ENCODE measurements around the gene BSN.

Gene BSN

GRCh38 chr3:49591615-49592014 lies 37.3 kb downstream of the BSN start:
- no peaks in the 10 kb centered on the region for H3K79me1 ChIP-seq (replicated peaks; ENCODE audit: low read length, poor library complexity, severe bottlenecking)
- no peaks in the 10 kb centered on the region for H3K27me3 ChIP-seq (ENCODE audit: control insufficient read depth in 1 of 2, insufficient read depth in 1 of 2, low read length in 2 of 2)
- no peak overlapping the region for H4K8ac ChIP-seq (ENCODE audit: low read length)
- H3K9me3 ChIP-seq (ENCODE audit: control insufficient read depth, low read length): no peaks in the 10 kb centered on the region
- H2AK5ac ChIP-seq (ENCODE audit: low read length, severe bottlenecking): no peak overlapping the region
- H4K91ac ChIP-seq (ENCODE audit: low read length): no peak overlapping the region
- no peak for DNase-seq
- H3K9ac ChIP-seq (ENCODE audit: low read length): no peak overlapping the region
- no peak overlapping the region for H3K4ac ChIP-seq (ENCODE audit: low read depth in 1 of 2, low read length in 2 of 2)
- no peaks in the 10 kb centered on the region for H3K4me1 ChIP-seq (ENCODE audit: control insufficient read depth, insufficient read depth, low read depth, low read length)
- WGBS: no CpG with 5 or more reads among the region's 3 CpGs
- no peak overlapping the region for H3K23ac ChIP-seq (ENCODE audit: low read length in 2 of 2)
- no peak overlapping the region for H3K27ac ChIP-seq (ENCODE audit: low read length, poor library complexity, severe bottlenecking)
- H2BK120ac ChIP-seq (ENCODE audit: low read depth, low read length): no peak overlapping the region
- no peak overlapping the region for H3K18ac ChIP-seq (ENCODE audit: low read depth in 1 of 2, low read length in 2 of 2)
- H3K14ac ChIP-seq (ENCODE audit: low read length in 2 of 2): no peak overlapping the region
- H2BK15ac ChIP-seq (ENCODE audit: low read depth, poor library complexity, severe bottlenecking): no peak overlapping the region
- H2BK12ac ChIP-seq (ENCODE audit: low read length in 2 of 2): no peak overlapping the region
- no peak overlapping the region for H3K4me3 ChIP-seq (ENCODE audit: insufficient read depth in 1 of 2, low read depth in 1 of 2, low read length in 2 of 2)
- no peaks in the 10 kb centered on the region for H3K36me3 ChIP-seq (ENCODE audit: control insufficient read depth in 1 of 2, insufficient read depth in 2 of 2, low read depth in 1 of 2, low read length in 2 of 2)
- no peak overlapping the region for H3K4me2 ChIP-seq (ENCODE audit: low read length, poor library complexity, severe bottlenecking)
- no peak overlapping the region for H2AFZ ChIP-seq (ENCODE audit: low read depth, low read length)
- no peak overlapping the region for H2BK5ac ChIP-seq (ENCODE audit: low read depth, low read length, poor library complexity, severe bottlenecking)

DNA sequence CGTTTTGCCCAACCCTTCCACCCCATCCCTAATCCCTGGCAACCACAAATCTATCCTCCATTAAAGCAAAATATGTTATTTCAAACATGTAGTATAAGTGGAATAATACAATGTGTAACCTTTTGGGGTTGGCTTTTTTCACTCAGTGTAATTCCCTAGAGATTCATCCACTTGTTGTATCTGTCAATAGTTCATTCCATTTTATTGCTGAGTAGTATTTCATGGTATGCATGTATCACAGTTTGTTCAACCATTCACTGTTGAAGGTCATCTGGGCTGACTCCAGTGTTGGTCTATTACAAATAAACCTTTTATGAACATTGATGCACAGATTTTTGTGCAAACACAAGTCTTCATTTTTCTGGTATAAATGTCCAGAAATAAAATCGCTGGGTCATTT lies 38.8 kb downstream of the BSN start:
- Histone ChIP-seq H2BK120ac (ENCODE audit: low read depth, low read length) (no peak overlapping the region), H3K14ac (ENCODE audit: low read length in 2 of 2) (no peak overlapping the region), H2BK5ac (ENCODE audit: low read depth, low read length, poor library complexity, severe bottlenecking) (no peak overlapping the region), H3K23ac (ENCODE audit: low read length in 2 of 2) (no peak overlapping the region), H3K4me3 (ENCODE audit: insufficient read depth in 1 of 2, low read depth in 1 of 2, low read length in 2 of 2) (no peak overlapping the region), H3K18ac (ENCODE audit: low read depth in 1 of 2, low read length in 2 of 2) (no peak overlapping the region), H3K4me2 (ENCODE audit: low read length, poor library complexity, severe bottlenecking) (no peak overlapping the region), H4K8ac (ENCODE audit: low read length) (no peak overlapping the region), H3K27ac (ENCODE audit: low read length, poor library complexity, severe bottlenecking) (no peak overlapping the region), H2BK15ac (ENCODE audit: low read depth, poor library complexity, severe bottlenecking) (no peak overlapping the region), H3K4me1 (ENCODE audit: control insufficient read depth, insufficient read depth, low read depth, low read length) (no peaks in the 10 kb centered on the region), H3K9ac (ENCODE audit: low read length) (no peak overlapping the region), H2AK5ac (ENCODE audit: low read length, severe bottlenecking) (no peak overlapping the region), H3K36me3 (ENCODE audit: control insufficient read depth in 1 of 2, insufficient read depth in 2 of 2, low read depth in 1 of 2, low read length in 2 of 2) (no peaks in the 10 kb centered on the region), H2AFZ (ENCODE audit: low read depth, low read length) (no peak overlapping the region), H3K27me3 (ENCODE audit: control insufficient read depth in 1 of 2, insufficient read depth in 1 of 2, low read length in 2 of 2) (no peaks in the 10 kb centered on the region), H3K9me3 (ENCODE audit: control insufficient read depth, low read length) (no peaks in the 10 kb centered on the region), H4K91ac (ENCODE audit: low read length) (no peak overlapping the region), H2BK12ac (ENCODE audit: low read length in 2 of 2) (no peak overlapping the region), H3K79me1 (replicated peaks; ENCODE audit: low read length, poor library complexity, severe bottlenecking) (no peaks in the 10 kb centered on the region), H3K4ac (ENCODE audit: low read depth in 1 of 2, low read length in 2 of 2) (no peak overlapping the region)
- WGBS: 67% methylated on average over 2 of the region's 2 CpGs
- DNase-seq: no peak

GRCh38 chr3:49600781-49601180 lies 46.5 kb downstream of the BSN start:
- Histone ChIP-seq H3K27me3 (ENCODE audit: control insufficient read depth in 1 of 2, insufficient read depth in 1 of 2, low read length in 2 of 2) (no peaks in the 10 kb centered on the region), H3K4me1 (ENCODE audit: control insufficient read depth, insufficient read depth, low read depth, low read length) (peaks cover 2% of the 10 kb centered on the region), H3K4me3 (ENCODE audit: insufficient read depth in 1 of 2, low read depth in 1 of 2, low read length in 2 of 2) (no peak overlapping the region), H2AFZ (ENCODE audit: low read depth, low read length) (no peak overlapping the region), H2BK5ac (ENCODE audit: low read depth, low read length, poor library complexity, severe bottlenecking) (no peak overlapping the region), H2BK120ac (ENCODE audit: low read depth, low read length) (no peak overlapping the region), H4K91ac (ENCODE audit: low read length) (no peak overlapping the region), H3K9me3 (ENCODE audit: control insufficient read depth, low read length) (no peaks in the 10 kb centered on the region), H4K8ac (ENCODE audit: low read length) (no peak overlapping the region), H3K14ac (ENCODE audit: low read length in 2 of 2) (no peak overlapping the region), H3K23ac (ENCODE audit: low read length in 2 of 2) (no peak overlapping the region), H2BK15ac (ENCODE audit: low read depth, poor library complexity, severe bottlenecking) (no peak overlapping the region), H2AK5ac (ENCODE audit: low read length, severe bottlenecking) (no peak overlapping the region), H2BK12ac (ENCODE audit: low read length in 2 of 2) (no peak overlapping the region), H3K4ac (ENCODE audit: low read depth in 1 of 2, low read length in 2 of 2) (no peak overlapping the region), H3K36me3 (ENCODE audit: control insufficient read depth in 1 of 2, insufficient read depth in 2 of 2, low read depth in 1 of 2, low read length in 2 of 2) (no peaks in the 10 kb centered on the region), H3K18ac (ENCODE audit: low read depth in 1 of 2, low read length in 2 of 2) (no peak overlapping the region), H3K9ac (ENCODE audit: low read length) (no peak overlapping the region), H3K79me1 (replicated peaks; ENCODE audit: low read length, poor library complexity, severe bottlenecking) (no peaks in the 10 kb centered on the region), H3K27ac (ENCODE audit: low read length, poor library complexity, severe bottlenecking) (no peak overlapping the region), H3K4me2 (ENCODE audit: low read length, poor library complexity, severe bottlenecking) (no peak overlapping the region)
- 97% methylated on average over 1 of the region's 1 CpG for WGBS
- DNase-seq: no peak

GRCh38 chr3:49601358-49602048 lies 47.2 kb downstream of the BSN start:
- no peak overlapping the region for H4K8ac ChIP-seq (ENCODE audit: low read length)
- WGBS: 90% methylated on average over 4 of the region's 5 CpGs
- no peak overlapping the region for H2BK15ac ChIP-seq (ENCODE audit: low read depth, poor library complexity, severe bottlenecking)
- no peak overlapping the region for H2BK5ac ChIP-seq (ENCODE audit: low read depth, low read length, poor library complexity, severe bottlenecking)
- no peak overlapping the region for H2AK5ac ChIP-seq (ENCODE audit: low read length, severe bottlenecking)
- no peak for DNase-seq
- H3K23ac ChIP-seq (ENCODE audit: low read length in 2 of 2): no peak overlapping the region
- no peaks in the 10 kb centered on the region for H3K27me3 ChIP-seq (ENCODE audit: control insufficient read depth in 1 of 2, insufficient read depth in 1 of 2, low read length in 2 of 2)
- H3K4me2 ChIP-seq (ENCODE audit: low read length, poor library complexity, severe bottlenecking): no peak overlapping the region
- H3K36me3 ChIP-seq (ENCODE audit: control insufficient read depth in 1 of 2, insufficient read depth in 2 of 2, low read depth in 1 of 2, low read length in 2 of 2): no peaks in the 10 kb centered on the region
- no peak overlapping the region for H3K9ac ChIP-seq (ENCODE audit: low read length)
- no peak overlapping the region for H2AFZ ChIP-seq (ENCODE audit: low read depth, low read length)
- H2BK120ac ChIP-seq (ENCODE audit: low read depth, low read length): no peak overlapping the region
- no peak overlapping the region for H2BK12ac ChIP-seq (ENCODE audit: low read length in 2 of 2)
- H3K4me1 ChIP-seq (ENCODE audit: control insufficient read depth, insufficient read depth, low read depth, low read length): peaks cover 2% of the 10 kb centered on the region
- no peaks in the 10 kb centered on the region for H3K9me3 ChIP-seq (ENCODE audit: control insufficient read depth, low read length)
- H4K91ac ChIP-seq (ENCODE audit: low read length): no peak overlapping the region
- H3K79me1 ChIP-seq (replicated peaks; ENCODE audit: low read length, poor library complexity, severe bottlenecking): no peaks in the 10 kb centered on the region
- no peak overlapping the region for H3K27ac ChIP-seq (ENCODE audit: low read length, poor library complexity, severe bottlenecking)
- no peak overlapping the region for H3K4me3 ChIP-seq (ENCODE audit: insufficient read depth in 1 of 2, low read depth in 1 of 2, low read length in 2 of 2)
- H3K18ac ChIP-seq (ENCODE audit: low read depth in 1 of 2, low read length in 2 of 2): no peak overlapping the region
- H3K14ac ChIP-seq (ENCODE audit: low read length in 2 of 2): no peak overlapping the region
- no peak overlapping the region for H3K4ac ChIP-seq (ENCODE audit: low read depth in 1 of 2, low read length in 2 of 2)

Measured in mesenchymal stem cell (in vitro differentiated cells and primary cell).